HG02870 (cell line): ENCODE results near the gene ZFHX2.

Experiments
- ATAC-seq: cut with Tn5 transposase; IDR thresholded peaks from one replicate; pipeline ENCODE4 v1.9.1; 2021; ENCODE audit warnings: mild to moderate bottlenecking, moderate library complexity; ENCODE audit not compliant: unreplicated experiment

The ZFHX2 gene

GRCh38 chr14:23573384-23574015 is 21.9 kb upstream of the ZFHX2 start:
- no peak for ATAC-seq

GRCh38 chr14:23572836-23573235 is 21.3 kb upstream of the ZFHX2 start:
- no peak for ATAC-seq

GRCh38 chr14:23572524-23572828 is 20.9 kb upstream of the ZFHX2 start:
- ATAC-seq: no peak

- no peak for ATAC-seq
Observed at GRCh38 chr14:23571701-23572523, 20.3 kb upstream of the ZFHX2 start.

- ATAC-seq: no peak
Observed at GRCh38 chr14:23570806-23571483, 19.4 kb upstream of the ZFHX2 start.

GRCh38 chr14:23569443-23570151 is 18.0 kb upstream of the ZFHX2 start:
- ATAC-seq: no peak

GRCh38 chr14:23568600-23569331 is 17.2 kb upstream of the ZFHX2 start:
- ATAC-seq: no peak

- no peak for ATAC-seq
Observed at GRCh38 chr14:23568021-23568599, 16.5 kb upstream of the ZFHX2 start.

- ATAC-seq: peak; percentile 88
Observed at GRCh38 chr14:23567186-23568020, 15.8 kb upstream of the ZFHX2 start, which contains the start of gene AP1G2. Gene AP1G2, minus strand, starts transcription at chr14:23567791. Its CDS starts 477 bp downstream, at chr14:23567314.

- peak; percentile 7 for ATAC-seq
Observed at GRCh38 chr14:23566778-23567185, 15.2 kb upstream of the ZFHX2 start.

- no peak for ATAC-seq
Observed at GRCh38 chr14:23566112-23566777, 14.7 kb upstream of the ZFHX2 start.

GRCh38 chr14:23565626-23566025 is 14.1 kb upstream of the ZFHX2 start:
- ATAC-seq: no peak

GRCh38 chr14:23564876-23565275 is 13.3 kb upstream of the ZFHX2 start:
- ATAC-seq: no peak

GRCh38 chr14:23564181-23564812 is 12.7 kb upstream of the ZFHX2 start:
- ATAC-seq: no peak

GRCh38 chr14:23563473-23564180 is 12.1 kb upstream of the ZFHX2 start:
- no peak for ATAC-seq

GRCh38 chr14:23562822-23563472 is 11.4 kb upstream of the ZFHX2 start:
- no peak for ATAC-seq
